HepG2 (cell line): ENCODE measurements around the gene SMC1A.

Source experiments
- CTCF ChIP-seq: sonication (generic); formaldehyde crosslinking; IDR thresholded peaks from 2 replicates; pipeline ENCODE4 v1.5.0; 2020; ENCODE audit warnings: mild to moderate bottlenecking, missing genetic modification reagents, moderate library complexity
- FOXA1 ChIP-seq, 2 experiments: fragments of 450-650 bp in 1 of 2; sonication (generic) in 1 of 2; formaldehyde crosslinking in 1 of 2; IDR thresholded peaks; 2 replicates each; pipeline versions ENCODE4 v1.4.0 to v1.6.1; 2016 to 2020; ENCODE audit warnings: missing genetic modification reagents in 1 of 2
- GABPA ChIP-seq, 2 experiments: IDR thresholded peaks; 2 replicates each; pipeline ENCODE4 v1.6.1; 2011 to 2016; ENCODE audit warnings: low read depth in 2 of 2, low read length in 1 of 2, missing biosample characterization in 1 of 2, missing genetic modification characterization in 1 of 2
- HNRNPL ChIP-seq: fragments of 200-400 bp; formaldehyde crosslinking; IDR thresholded peaks from 2 replicates; pipeline ENCODE4 v1.6.1; 2017; ENCODE audit warnings: mild to moderate bottlenecking, low read depth, low read length
- MYC ChIP-seq: sonication (generic); formaldehyde crosslinking; IDR thresholded peaks from 2 replicates; pipeline ENCODE4 v1.9.0; 2021; ENCODE audit warnings: missing genetic modification reagents, borderline replicate concordance
- PBX3 ChIP-seq: sonication (generic); formaldehyde crosslinking; IDR thresholded peaks from 2 replicates; pipeline ENCODE4 v1.8.1; 2023; ENCODE audit warnings: missing genetic modification reagents, inconsistent platforms, borderline replicate concordance
- RAD21 ChIP-seq: fragments of 450-650 bp; formaldehyde crosslinking; IDR thresholded peaks from 2 replicates; pipeline ENCODE4 v1.5.0; 2020; ENCODE audit warnings: mild to moderate bottlenecking
- SAFB2 ChIP-seq: sonication (generic); formaldehyde crosslinking; IDR thresholded peaks from 2 replicates; pipeline ENCODE4 v1.5.1; 2020; ENCODE audit warnings: missing genetic modification reagents, low read depth, mild to moderate bottlenecking, borderline replicate concordance
- STAT6 ChIP-seq: sonication (generic); formaldehyde crosslinking; IDR thresholded peaks from 2 replicates; pipeline ENCODE4 v1.4.0; 2020; ENCODE audit warnings: missing genetic modification reagents, mild to moderate bottlenecking, borderline replicate concordance

- TF ChIP-seq FOXA1 (IDR thresholded peaks at IDR 0.05) = no peak
- TF ChIP-seq FOXA1 (CRISPR knock-in tag; IDR thresholded peaks at IDR 0.05) = no peak
- TF ChIP-seq RAD21 = no peak
- no peak for TF ChIP-seq PBX3 (CRISPR knock-in tag)
- no peak for TF ChIP-seq MYC (CRISPR knock-in tag)
- TF ChIP-seq GABPA (IDR thresholded peaks at IDR 0.05; ENCODE audit: low read depth, low read length) = no peak
- TF ChIP-seq GABPA (CRISPR knock-in tag; IDR thresholded peaks at IDR 0.05; ENCODE audit: low read depth) = no peak
- TF ChIP-seq STAT6 = no peak
- TF ChIP-seq HNRNPL = no peak
- no peak for TF ChIP-seq SAFB2 (CRISPR knock-in tag)
- TF ChIP-seq CTCF = no peak
These were observed 26.7 kb downstream of the SMC1A start for GRCh38 chrX:53395605-53396298.
